K562 (cell line): ENCODE measurements around the gene FABP3. TPM values are rescaled to one million over a fixed set of nuclear protein-coding genes. Genes with fewer than 3 reads are reported as not detected.

Experiments
- C11orf30 ChIP-seq: fragments of 450-650 bp; IDR thresholded peaks from 2 replicates; pipeline ENCODE4 v1.6.1; 2016; ENCODE audit warnings: low read depth, mild to moderate bottlenecking
- ELF1 ChIP-seq: fragments of 200-800 bp; sonication (Bioruptor generic); IDR thresholded peaks from 2 replicates; pipeline ENCODE4 v1.6.1; 2016; ENCODE audit warnings: missing genetic modification characterization, missing compliant biosample characterization
- EP400 ChIP-seq: fragments of 450-650 bp; IDR thresholded peaks from 2 replicates; pipeline ENCODE4 v1.6.1; 2017; ENCODE audit warnings: antibody characterized with exemption, mild to moderate bottlenecking, moderate library complexity
- FOXA1 ChIP-seq: fragments of 450-650 bp; IDR thresholded peaks from 2 replicates; pipeline ENCODE4 v1.6.1; 2016; ENCODE audit warnings: mild to moderate bottlenecking, borderline replicate concordance
- HDAC6 ChIP-seq: IDR thresholded peaks from 2 replicates; pipeline ENCODE4 v1.6.1; 2012; ENCODE audit warnings: low read depth, mild to moderate bottlenecking, control low read depth, inconsistent platforms, low read length, moderate library complexity
- MTA3 ChIP-seq: fragments of 450-650 bp; formaldehyde crosslinking; IDR thresholded peaks from 2 replicates; pipeline ENCODE4 v1.6.1; 2017; ENCODE audit warnings: mild to moderate bottlenecking, borderline replicate concordance
- PHB ChIP-seq: fragments of 250-450 bp; sonication (Bioruptor Pico); IDR thresholded peaks from 2 replicates; pipeline ENCODE4 v1.5.0; 2021
- PYGO2 ChIP-seq: fragments of 450-650 bp; IDR thresholded peaks from 2 replicates; pipeline ENCODE4 v1.6.1; 2016; ENCODE audit warnings: mild to moderate bottlenecking, missing genetic modification characterization, moderate library complexity, missing compliant biosample characterization
- RAD51 ChIP-seq: fragments of 450-650 bp; IDR thresholded peaks from 2 replicates; pipeline ENCODE4 v1.7.1; 2016; ENCODE audit warnings: low read depth, mild to moderate bottlenecking, borderline replicate concordance
- RFX7 ChIP-seq: fragments of 250-450 bp; sonication (Bioruptor Pico); IDR thresholded peaks from 2 replicates; pipeline ENCODE4 v1.5.1; 2021; ENCODE audit warnings: mild to moderate bottlenecking
- SNIP1 ChIP-seq: fragments of 450-650 bp; IDR thresholded peaks from 2 replicates; pipeline ENCODE4 v1.7.1; 2017; ENCODE audit warnings: low read depth, mild to moderate bottlenecking
- SREBF1 ChIP-seq: fragments of 150-350 bp; IDR thresholded peaks from 2 replicates; pipeline ENCODE4 v1.6.1; 2014; ENCODE audit warnings: antibody characterized with exemption, low read depth, low read length, borderline replicate concordance
- SRSF1 ChIP-seq: fragments of 200-400 bp; formaldehyde crosslinking; IDR thresholded peaks from 2 replicates; pipeline ENCODE4 v1.6.1; 2017; ENCODE audit warnings: mild to moderate bottlenecking, low read depth, low read length, moderate library complexity
- SUPT5H ChIP-seq: fragments of 450-650 bp; IDR thresholded peaks from 2 replicates; pipeline ENCODE4 v1.6.1; 2016
- U2AF1 ChIP-seq: fragments of 200-400 bp; formaldehyde crosslinking; optimal IDR thresholded peaks from 2 replicates; pipeline ENCODE3; 2017; ENCODE audit warnings: mild to moderate bottlenecking, low read depth, low read length, moderate library complexity
- XRCC5 ChIP-seq: fragments of 200-400 bp; formaldehyde crosslinking; IDR thresholded peaks from 2 replicates; pipeline ENCODE4 v1.6.1; 2017; ENCODE audit warnings: low read depth, mild to moderate bottlenecking, low read length
- ZNF133 ChIP-seq: fragments of 250-450 bp; sonication (Bioruptor Pico); IDR thresholded peaks from 2 replicates; pipeline ENCODE4 v1.4.0; 2020; ENCODE audit warnings: mild to moderate bottlenecking
- ZNF347 ChIP-seq: fragments of 450-650 bp; formaldehyde crosslinking; IDR thresholded peaks from 2 replicates; pipeline ENCODE4 v1.4.0; 2020; ENCODE audit warnings: low read depth, mild to moderate bottlenecking, moderate library complexity
- ZNF41 ChIP-seq: fragments of 250-450 bp; sonication (Bioruptor Pico); conservative IDR thresholded peaks from 2 replicates; pipeline ENCODE4 v1.4.0; 2020; ENCODE audit warnings: mild to moderate bottlenecking
- ZNF766 ChIP-seq: fragments of 200-800 bp; sonication (Bioruptor generic); conservative IDR thresholded peaks from 2 replicates; pipeline ENCODE4 v1.6.1; 2016; ENCODE audit warnings: missing genetic modification characterization, missing compliant biosample characterization
- polyA plus RNA-seq, 8 experiments: library from polyadenylated mRNA; depleted of rRNA in 4 of 8; stranded (reverse) in 5 of 8; unstranded in 3 of 8; fragments of >200 nt; fragmentation: Nextera tagmentation in 2 of 8; fragmentation: Illumina TruSeq in 1 of 8; extraction: Ambion mirVana in 2 of 8; extraction: Trizol in 1 of 8; gene quantifications; 2 replicates each; pipeline versions ENCODE4 v1.2.1 to v1.2.3, GENCODE V29; 2011 to 2014; ENCODE audit warnings: inconsistent platforms in 1 of 8, missing spikeins in 1 of 8
- total RNA-seq, 7 experiments: library from RNA; depleted of rRNA in 6 of 7; stranded (reverse); fragments of >200 nt in 6 of 7; fragmentation: Illumina TruSeq in 2 of 7; extraction: Trizol in 2 of 7; gene quantifications; 2 replicates each; pipeline versions ENCODE4 v1.2.1 to v1.2.3, GENCODE V29; 2011 to 2021; ENCODE audit warnings: low replicate concordance in 1 of 7
- TF ChIP-seq, protein P1 (sequence below): sonication (generic); formaldehyde crosslinking; IDR thresholded peaks from 2 replicates; pipeline ENCODE4 v1.8.0; 2023; ENCODE audit warnings: mild to moderate bottlenecking, missing genetic modification reagents
- TF ChIP-seq, protein P2 (sequence below), 3 experiments: IDR thresholded peaks in 2 of 3; conservative IDR thresholded peaks in 1 of 3; 2 replicates each; pipeline ENCODE4 v1.5.1; 2011 to 2012; ENCODE audit warnings: low read length in 3 of 3, mild to moderate bottlenecking in 3 of 3, control low read depth in 2 of 3, improper control_type of control experiment in 1 of 3, inconsistent platforms in 1 of 3, low read depth in 1 of 3, mixed read lengths in 1 of 3, moderate library complexity in 1 of 3; ENCODE audit not compliant: insufficient read depth in 2 of 3
- TF ChIP-seq, protein P3 (sequence below): fragments of 450-650 bp; formaldehyde crosslinking; IDR thresholded peaks from 2 replicates; pipeline ENCODE4 v1.4.0; 2022; ENCODE audit warnings: missing genetic modification characterization

The FABP3 gene
- total and polyA plus RNA-seq, 9 of the 15 experiments (the other 6 are each of a cell fraction or from before 2014, with no cell fraction given) = 0.22 TPM; not detected in 8

DNA sequence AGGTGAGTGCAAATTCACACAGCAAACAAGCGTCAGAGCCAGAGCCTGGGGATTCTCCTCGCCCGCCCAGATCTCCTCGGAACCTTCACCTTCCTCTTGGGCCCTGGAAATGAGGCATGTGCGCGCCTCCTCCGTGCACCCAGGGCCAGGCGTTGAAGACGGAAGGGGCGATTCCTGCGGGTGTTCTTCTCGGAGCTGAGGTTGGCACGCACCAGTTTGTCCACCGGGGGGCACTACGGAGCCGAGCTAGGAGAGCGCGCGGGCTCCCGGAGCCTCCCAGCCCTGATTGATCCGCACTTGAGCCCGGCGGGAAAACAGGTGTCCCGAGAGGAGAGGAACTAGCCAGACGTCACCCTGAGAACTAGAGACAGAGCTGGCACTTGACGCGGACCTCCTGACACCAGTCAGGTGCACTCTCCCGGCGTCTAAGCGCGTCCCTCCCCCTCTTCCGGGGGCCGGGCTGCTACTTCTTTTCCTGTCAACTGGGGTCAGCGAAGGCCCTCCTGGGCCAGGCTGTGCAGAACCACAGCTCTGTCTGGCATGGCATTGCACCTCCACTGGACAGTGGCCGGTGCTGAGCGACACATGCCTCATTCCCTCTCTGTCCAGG lies 21.8 kb upstream of the FABP3 start (continued):
- TF ChIP-seq, protein P1, sequence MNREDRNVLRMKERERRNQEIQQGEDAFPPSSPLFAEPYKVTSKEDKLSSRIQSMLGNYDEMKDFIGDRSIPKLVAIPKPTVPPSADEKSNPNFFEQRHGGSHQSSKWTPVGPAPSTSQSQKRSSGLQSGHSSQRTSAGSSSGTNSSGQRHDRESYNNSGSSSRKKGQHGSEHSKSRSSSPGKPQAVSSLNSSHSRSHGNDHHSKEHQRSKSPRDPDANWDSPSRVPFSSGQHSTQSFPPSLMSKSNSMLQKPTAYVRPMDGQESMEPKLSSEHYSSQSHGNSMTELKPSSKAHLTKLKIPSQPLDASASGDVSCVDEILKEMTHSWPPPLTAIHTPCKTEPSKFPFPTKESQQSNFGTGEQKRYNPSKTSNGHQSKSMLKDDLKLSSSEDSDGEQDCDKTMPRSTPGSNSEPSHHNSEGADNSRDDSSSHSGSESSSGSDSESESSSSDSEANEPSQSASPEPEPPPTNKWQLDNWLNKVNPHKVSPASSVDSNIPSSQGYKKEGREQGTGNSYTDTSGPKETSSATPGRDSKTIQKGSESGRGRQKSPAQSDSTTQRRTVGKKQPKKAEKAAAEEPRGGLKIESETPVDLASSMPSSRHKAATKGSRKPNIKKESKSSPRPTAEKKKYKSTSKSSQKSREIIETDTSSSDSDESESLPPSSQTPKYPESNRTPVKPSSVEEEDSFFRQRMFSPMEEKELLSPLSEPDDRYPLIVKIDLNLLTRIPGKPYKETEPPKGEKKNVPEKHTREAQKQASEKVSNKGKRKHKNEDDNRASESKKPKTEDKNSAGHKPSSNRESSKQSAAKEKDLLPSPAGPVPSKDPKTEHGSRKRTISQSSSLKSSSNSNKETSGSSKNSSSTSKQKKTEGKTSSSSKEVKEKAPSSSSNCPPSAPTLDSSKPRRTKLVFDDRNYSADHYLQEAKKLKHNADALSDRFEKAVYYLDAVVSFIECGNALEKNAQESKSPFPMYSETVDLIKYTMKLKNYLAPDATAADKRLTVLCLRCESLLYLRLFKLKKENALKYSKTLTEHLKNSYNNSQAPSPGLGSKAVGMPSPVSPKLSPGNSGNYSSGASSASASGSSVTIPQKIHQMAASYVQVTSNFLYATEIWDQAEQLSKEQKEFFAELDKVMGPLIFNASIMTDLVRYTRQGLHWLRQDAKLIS (CRISPR knock-in tag) = no peak
- TF ChIP-seq SRSF1 = no peak
- no peak for TF ChIP-seq ZNF41 (CRISPR knock-in tag)
- TF ChIP-seq PYGO2 = no peak
- no peak for TF ChIP-seq SREBF1
- TF ChIP-seq FOXA1 = no peak
- TF ChIP-seq ZNF133 (CRISPR knock-in tag) = no peak
- TF ChIP-seq XRCC5 = peak; percentile 63; the same call in 1 of the 2 replicates
- 0 out of 2 replicates have a peak, but pooled peaks have one; percentile 35 for TF ChIP-seq ELF1 (tag)
- TF ChIP-seq C11orf30 = no peak
- no peak for TF ChIP-seq RAD51
- no peak for TF ChIP-seq ZNF766
- no peak for TF ChIP-seq EP400
- no peak for TF ChIP-seq SUPT5H
- no peak for TF ChIP-seq PHB (CRISPR knock-in tag)
- TF ChIP-seq HDAC6 = no peak
- TF ChIP-seq, protein P2, sequence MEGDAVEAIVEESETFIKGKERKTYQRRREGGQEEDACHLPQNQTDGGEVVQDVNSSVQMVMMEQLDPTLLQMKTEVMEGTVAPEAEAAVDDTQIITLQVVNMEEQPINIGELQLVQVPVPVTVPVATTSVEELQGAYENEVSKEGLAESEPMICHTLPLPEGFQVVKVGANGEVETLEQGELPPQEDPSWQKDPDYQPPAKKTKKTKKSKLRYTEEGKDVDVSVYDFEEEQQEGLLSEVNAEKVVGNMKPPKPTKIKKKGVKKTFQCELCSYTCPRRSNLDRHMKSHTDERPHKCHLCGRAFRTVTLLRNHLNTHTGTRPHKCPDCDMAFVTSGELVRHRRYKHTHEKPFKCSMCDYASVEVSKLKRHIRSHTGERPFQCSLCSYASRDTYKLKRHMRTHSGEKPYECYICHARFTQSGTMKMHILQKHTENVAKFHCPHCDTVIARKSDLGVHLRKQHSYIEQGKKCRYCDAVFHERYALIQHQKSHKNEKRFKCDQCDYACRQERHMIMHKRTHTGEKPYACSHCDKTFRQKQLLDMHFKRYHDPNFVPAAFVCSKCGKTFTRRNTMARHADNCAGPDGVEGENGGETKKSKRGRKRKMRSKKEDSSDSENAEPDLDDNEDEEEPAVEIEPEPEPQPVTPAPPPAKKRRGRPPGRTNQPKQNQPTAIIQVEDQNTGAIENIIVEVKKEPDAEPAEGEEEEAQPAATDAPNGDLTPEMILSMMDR (IDR thresholded peaks at IDR 0.05 in 2 of 3, conservative IDR thresholded peaks at IDR 0.05 in 1 of 3; ENCODE audit: insufficient read depth in 2 of 3, low read depth in 1 of 3, low read length in 3 of 3) = peak; percentile 86 to 92 (median 92)
- TF ChIP-seq RFX7 = no peak
- TF ChIP-seq SNIP1 = no peak
- no peak for TF ChIP-seq U2AF1
- no peak for TF ChIP-seq ZNF347 (CRISPR knock-in tag)
- 0 out of 2 replicates have a peak, but pooled peaks have one; percentile 43 for TF ChIP-seq MTA3
- TF ChIP-seq, protein P3, sequence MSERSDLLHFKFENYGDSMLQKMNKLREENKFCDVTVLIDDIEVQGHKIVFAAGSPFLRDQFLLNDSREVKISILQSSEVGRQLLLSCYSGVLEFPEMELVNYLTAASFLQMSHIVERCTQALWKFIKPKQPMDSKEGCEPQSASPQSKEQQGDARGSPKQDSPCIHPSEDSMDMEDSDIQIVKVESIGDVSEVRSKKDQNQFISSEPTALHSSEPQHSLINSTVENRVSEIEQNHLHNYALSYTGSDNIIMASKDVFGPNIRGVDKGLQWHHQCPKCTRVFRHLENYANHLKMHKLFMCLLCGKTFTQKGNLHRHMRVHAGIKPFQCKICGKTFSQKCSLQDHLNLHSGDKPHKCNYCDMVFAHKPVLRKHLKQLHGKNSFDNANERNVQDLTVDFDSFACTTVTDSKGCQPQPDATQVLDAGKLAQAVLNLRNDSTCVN (CRISPR knock-in tag) = no peak
